HEK293T (cell line): Measurements from ENCODE around the gene PRRC2C.

Source experiments
- L3MBTL2 ChIP-seq: fragments of 450-650 bp; conservative IDR thresholded peaks from 2 replicates; pipeline ENCODE4 v1.6.1; 2016; ENCODE audit warnings: mild to moderate bottlenecking
- PKNOX1 ChIP-seq: fragments of 450-650 bp; IDR thresholded peaks from 2 replicates; pipeline ENCODE4 v1.6.1; 2016
- SP1 ChIP-seq: fragments of 450-650 bp; IDR thresholded peaks from 2 replicates; pipeline ENCODE4 v1.6.1; 2017
- ZNF384 ChIP-seq: fragments of 450-650 bp; IDR thresholded peaks from 2 replicates; pipeline ENCODE4 v1.6.1; 2016

- TF ChIP-seq ZNF384 (no peak), SP1 (no peak), PKNOX1 (no peak), L3MBTL2 (no peak)
Observed at GRCh38 chr1:171545523-171545922, 60.2 kb downstream of the PRRC2C start.
